SKM-1 treated with dmso at 0.1 percent for 144 hours (cell line): ENCODE measurements around the gene EBF4.

Experiments
- DNase-seq: peaks from one replicate; lab custom pipeline; 2025; ENCODE audit not compliant: unreplicated experiment; lab: John Stamatoyannopoulos, UW

The EBF4 gene

GRCh38 chr20:2692036-2692885 is at the start of gene EBF4:
Gene EBF4, plus strand, starts transcription at chr20:2692780. Its CDS starts 866 bp downstream, at chr20:2693646.
- no peak for DNase-seq

- DNase-seq: no peak
Measured at GRCh38 chr20:2643708-2644107, 48.9 kb upstream of the EBF4 start.

GRCh38 chr20:2651772-2652723 is 40.5 kb upstream of the EBF4 start, which contains the start of gene NOP56:
Gene NOP56, plus strand, starts transcription at chr20:2652632. Its CDS starts 29 bp downstream, at chr20:2652661.
- DNase-seq: peak; percentile 42

- DNase-seq: no peak
Measured at GRCh38 chr20:2652724-2653555, 39.6 kb upstream of the EBF4 start.

- DNase-seq: no peak
Measured at GRCh38 chr20:2653556-2654383, 38.8 kb upstream of the EBF4 start.

GRCh38 chr20:2654384-2654822 is 38.2 kb upstream of the EBF4 start:
- DNase-seq: no peak

- no peak for DNase-seq
Measured at GRCh38 chr20:2654831-2655230, 37.7 kb upstream of the EBF4 start.

- DNase-seq: no peak
Measured at GRCh38 chr20:2655331-2656116, 37.1 kb upstream of the EBF4 start.

- DNase-seq: no peak
Measured at GRCh38 chr20:2656471-2657117, 36.0 kb upstream of the EBF4 start.

- DNase-seq: no peak
Measured at GRCh38 chr20:2657241-2657640, 35.3 kb upstream of the EBF4 start.

- DNase-seq: no peak
Measured at GRCh38 chr20:2657674-2658073, 34.9 kb upstream of the EBF4 start.

- no peak for DNase-seq
Measured at GRCh38 chr20:2658414-2659354, 33.9 kb upstream of the EBF4 start.

- DNase-seq: no peak
Measured at GRCh38 chr20:2659547-2659946, 33.0 kb upstream of the EBF4 start.

GRCh38 chr20:2663364-2663886 is 29.2 kb upstream of the EBF4 start:
- DNase-seq: no peak

GRCh38 chr20:2663887-2664719 is 28.5 kb upstream of the EBF4 start, which contains the start of gene IDH3B:
Gene IDH3B, minus strand, starts transcription at chr20:2664216. Its CDS starts 28 bp downstream, at chr20:2664188.
- peak; percentile 76 for DNase-seq

GRCh38 chr20:2671977-2672376 is 20.6 kb upstream of the EBF4 start:
- no peak for DNase-seq
